ENCODE measurements around the gene FAM83F. TPM values are rescaled to one million over a fixed set of nuclear protein-coding genes. Genes with fewer than 3 reads are reported as not detected.

FAM83F gene
- total and polyA plus RNA-seq, 2 donors (not counting 1 experiment from before 2014, with no cell fraction given), result not detected

- H4K20me1 ChIP-seq (ENCODE audit: control insufficient read depth, extremely low read depth, insufficient read depth, low read length), result no peaks in the 10 kb centered on the region
- no peak for DNase-seq (ENCODE audit: low read depth in 2 of 2)
- H3K36me3 ChIP-seq (ENCODE audit: control insufficient read depth, insufficient read depth, low read length), result no peaks in the 10 kb centered on the region
- H2AFZ ChIP-seq (ENCODE audit: low read length), result no peak overlapping the region
- H3K4me1 ChIP-seq (ENCODE audit: control insufficient read depth, extremely low read depth, insufficient read depth, low read length), result no peaks in the 10 kb centered on the region
- H3K4me2 ChIP-seq (ENCODE audit: extremely low read depth, insufficient read depth, low read length), result no peak overlapping the region
- no peak overlapping the region for H3K27ac ChIP-seq (ENCODE audit: insufficient read depth, low read length)
- no peak overlapping the region for H3K9ac ChIP-seq (ENCODE audit: insufficient read depth, low read length)
- TF ChIP-seq CTCF (conservative IDR thresholded peaks at IDR 0.05 in 1 of 2, IDR thresholded peaks at IDR 0.05 in 1 of 2; ENCODE audit: low read depth in 1 of 2, low read length in 2 of 2) (no peak), EZH2 (IDR thresholded peaks at IDR 0.05; ENCODE audit: low read length, missing control alignments) (no peak)
- peaks cover 2% of the 10 kb centered on the region for H3K27me3 ChIP-seq (ENCODE audit: control insufficient read depth, insufficient read depth, low read length)
- no peak overlapping the region for H3K4me3 ChIP-seq (replicated peaks in 1 of 4; ENCODE audit: control extremely low read depth in 1 of 4, insufficient read depth in 1 of 4, low read depth in 3 of 4, low read length in 4 of 4)
- H3K9me3 ChIP-seq (ENCODE audit: control insufficient read depth, insufficient read depth, low read depth, low read length), result no peaks in the 10 kb centered on the region
- no peaks in the 10 kb centered on the region for H3K79me2 ChIP-seq (ENCODE audit: control insufficient read depth, insufficient read depth, low read length)
Observed at GRCh38 chr22:40056154-40056553, 61.4 kb downstream of the FAM83F start.

- H4K20me1 ChIP-seq (ENCODE audit: control insufficient read depth, extremely low read depth, insufficient read depth, low read length), result no peaks in the 10 kb centered on the region
- H3K27ac ChIP-seq (ENCODE audit: insufficient read depth, low read length), result no peak overlapping the region
- no peaks in the 10 kb centered on the region for H3K36me3 ChIP-seq (ENCODE audit: control insufficient read depth, insufficient read depth, low read length)
- peaks cover 2% of the 10 kb centered on the region for H3K27me3 ChIP-seq (ENCODE audit: control insufficient read depth, insufficient read depth, low read length)
- no peak for TF ChIP-seq CTCF (conservative IDR thresholded peaks at IDR 0.05 in 1 of 2, IDR thresholded peaks at IDR 0.05 in 1 of 2; ENCODE audit: low read depth in 1 of 2, low read length in 2 of 2)
- no peak for TF ChIP-seq EZH2 (IDR thresholded peaks at IDR 0.05; ENCODE audit: low read length, missing control alignments)
- H3K9me3 ChIP-seq (ENCODE audit: control insufficient read depth, insufficient read depth, low read depth, low read length), result no peaks in the 10 kb centered on the region
- H3K79me2 ChIP-seq (ENCODE audit: control insufficient read depth, insufficient read depth, low read length), result no peaks in the 10 kb centered on the region
- no peak for DNase-seq (ENCODE audit: low read depth in 2 of 2)
- no peaks in the 10 kb centered on the region for H3K4me1 ChIP-seq (ENCODE audit: control insufficient read depth, extremely low read depth, insufficient read depth, low read length)
- no peak overlapping the region for H3K9ac ChIP-seq (ENCODE audit: insufficient read depth, low read length)
- no peak overlapping the region for H3K4me3 ChIP-seq (replicated peaks in 1 of 4; ENCODE audit: control extremely low read depth in 1 of 4, insufficient read depth in 1 of 4, low read depth in 3 of 4, low read length in 4 of 4)
- no peak overlapping the region for H2AFZ ChIP-seq (ENCODE audit: low read length)
- H3K4me2 ChIP-seq (ENCODE audit: extremely low read depth, insufficient read depth, low read length), result no peak overlapping the region
Observed at GRCh38 chr22:40056559-40056958, 61.8 kb downstream of the FAM83F start.

GRCh38 chr22:40057652-40058051 lies 62.9 kb downstream of the FAM83F start:
- no peak overlapping the region for H3K27ac ChIP-seq (ENCODE audit: insufficient read depth, low read length)
- no peaks in the 10 kb centered on the region for H3K4me1 ChIP-seq (ENCODE audit: control insufficient read depth, extremely low read depth, insufficient read depth, low read length)
- TF ChIP-seq EZH2 (IDR thresholded peaks at IDR 0.05; ENCODE audit: low read length, missing control alignments) (no peak), CTCF (conservative IDR thresholded peaks at IDR 0.05 in 1 of 2, IDR thresholded peaks at IDR 0.05 in 1 of 2; ENCODE audit: low read depth in 1 of 2, low read length in 2 of 2) (no peak)
- H3K79me2 ChIP-seq (ENCODE audit: control insufficient read depth, insufficient read depth, low read length), result no peaks in the 10 kb centered on the region
- H3K4me3 ChIP-seq (replicated peaks in 1 of 4; ENCODE audit: control extremely low read depth in 1 of 4, insufficient read depth in 1 of 4, low read depth in 3 of 4, low read length in 4 of 4), result no peak overlapping the region
- H3K4me2 ChIP-seq (ENCODE audit: extremely low read depth, insufficient read depth, low read length), result no peak overlapping the region
- H3K9ac ChIP-seq (ENCODE audit: insufficient read depth, low read length), result no peak overlapping the region
- H2AFZ ChIP-seq (ENCODE audit: low read length), result no peak overlapping the region
- H3K9me3 ChIP-seq (ENCODE audit: control insufficient read depth, insufficient read depth, low read depth, low read length), result no peaks in the 10 kb centered on the region
- no peaks in the 10 kb centered on the region for H3K36me3 ChIP-seq (ENCODE audit: control insufficient read depth, insufficient read depth, low read length)
- peaks cover 2% of the 10 kb centered on the region for H3K27me3 ChIP-seq (ENCODE audit: control insufficient read depth, insufficient read depth, low read length)
- DNase-seq (ENCODE audit: low read depth in 2 of 2), result no peak
- H4K20me1 ChIP-seq (ENCODE audit: control insufficient read depth, extremely low read depth, insufficient read depth, low read length), result no peaks in the 10 kb centered on the region
